ENCODE measurements around the gene DNAJA3. TPM values are rescaled to one million over a fixed set of nuclear protein-coding genes. Genes with fewer than 3 reads are reported as not detected.
A peak's percentile ranks its signal among the peaks of the same experiment; 100 is the strongest.

Gene DNAJA3
- total and polyA plus RNA-seq, 2 of the 4 experiments (the other 2 are of a cell fraction) = 38.0 to 40.2 TPM

- H3K56ac ChIP-seq (ENCODE audit: extremely low read depth, insufficient read depth, low read length) = no peak overlapping the region
- CTCF ChIA-PET = interaction anchor here (0.5 kb wide), 1 partner anchor 110 kb away, joined by 3 read pairs; no protein-coding TSS in a partner anchor
- no peak overlapping the region for H3K4ac ChIP-seq (ENCODE audit: low read depth, low read length)
- H2BK20ac ChIP-seq (ENCODE audit: low read depth, low read length) = no peak overlapping the region
- ATAC-seq (ENCODE audit: low read depth) (no peak), DNase-seq (no peak)
- H3K14ac ChIP-seq (replicated peaks; ENCODE audit: low read depth, low read length) = no peak overlapping the region
- no peak overlapping the region for H4K8ac ChIP-seq (ENCODE audit: low read depth in 2 of 2, low read length in 2 of 2)
- H2BK5ac ChIP-seq (ENCODE audit: low read depth, low read length, poor library complexity, severe bottlenecking) = no peak overlapping the region
- H2AK9ac ChIP-seq (replicated peaks; ENCODE audit: low read depth, low read length, poor library complexity) = peak overlapping the region; percentile 78
- no peaks in the 10 kb centered on the region for H3K27me3 ChIP-seq (ENCODE audit: control insufficient read depth, insufficient read depth, low read length)
- H4K20me1 ChIP-seq (ENCODE audit: insufficient read depth, low read length) = peaks cover 98% of the 10 kb centered on the region
- H3K9me3 ChIP-seq (ENCODE audit: control insufficient read depth, insufficient read depth, low read length) = no peaks in the 10 kb centered on the region
- no TSS peak for BruUV-seq (replicated peaks)
- POLR2A ChIA-PET (ENCODE audit: unreplicated experiment) = no interaction called here
- no peak overlapping the region for H4K5ac ChIP-seq (ENCODE audit: low read depth, low read length)
- dilution Hi-C loops (cut with HindIII; ENCODE audit: low sequenced_read_pairs, unreplicated experiment) = no loop called here
- no peak overlapping the region for H3K18ac ChIP-seq (ENCODE audit: low read depth, low read length)
- intact Hi-C loops (cut with micrococcal nuclease) = no loop called here
- in situ Hi-C loops (cut with MboI; ENCODE audit: low sequenced_read_pairs) = no loop called here
- peaks cover 32% of the 10 kb centered on the region for H3K4me1 ChIP-seq (ENCODE audit: control insufficient read depth, insufficient read depth, low read length)
- peaks cover 66% of the 10 kb centered on the region for H3K36me3 ChIP-seq (ENCODE audit: control insufficient read depth, insufficient read depth, low read length)
- no peak overlapping the region for H2BK120ac ChIP-seq (ENCODE audit: low read depth, low read length)
- no peak overlapping the region for H3K4me3 ChIP-seq (ENCODE audit: insufficient read depth, low read depth, low read length)
- H4K91ac ChIP-seq (ENCODE audit: insufficient read depth, low read depth, low read length) = no peak overlapping the region
- no peak overlapping the region for H3K9ac ChIP-seq (ENCODE audit: low read depth, low read length)
- H3K27ac ChIP-seq (ENCODE audit: insufficient read depth, low read length) = no peak overlapping the region
- peak overlapping the region; percentile 7; the same call in 1 of the 2 replicates for H2AK5ac ChIP-seq (ENCODE audit: low read depth, low read length)
- no peak overlapping the region for H2BK15ac ChIP-seq (ENCODE audit: low read depth, low read length)
- WGBS, 2 experiments (ENCODE audit: extremely low coverage in 2 of 2, insufficient read length in 1 of 2) = 72% methylated on average over 10 of the region's 26 CpGs; no CpG with 5 or more reads in 1 of the 2 experiments
- no peak overlapping the region for H3K4me2 ChIP-seq (ENCODE audit: low read depth, low read length)
- H3K79me1 ChIP-seq (ENCODE audit: low read depth in 1 of 2, low read length in 2 of 2) = peaks cover 0 to 88% of the 10 kb centered on the region in 2 experiments; a peak in 3 of 4 replicates
- no peak overlapping the region for H3K23ac ChIP-seq (ENCODE audit: low read depth, low read length)
- peak overlapping the region; percentile 51 for H2AFZ ChIP-seq (replicated peaks; ENCODE audit: low read length, poor library complexity)
- peaks cover 6% of the 10 kb centered on the region for H3K9me1 ChIP-seq (ENCODE audit: insufficient read depth, low read length)
- no peak for TF ChIP-seq ELK1 (IDR thresholded peaks at IDR 0.05; ENCODE audit: borderline replicate concordance, low read depth, low read length)
- TF ChIP-seq, protein P1, sequence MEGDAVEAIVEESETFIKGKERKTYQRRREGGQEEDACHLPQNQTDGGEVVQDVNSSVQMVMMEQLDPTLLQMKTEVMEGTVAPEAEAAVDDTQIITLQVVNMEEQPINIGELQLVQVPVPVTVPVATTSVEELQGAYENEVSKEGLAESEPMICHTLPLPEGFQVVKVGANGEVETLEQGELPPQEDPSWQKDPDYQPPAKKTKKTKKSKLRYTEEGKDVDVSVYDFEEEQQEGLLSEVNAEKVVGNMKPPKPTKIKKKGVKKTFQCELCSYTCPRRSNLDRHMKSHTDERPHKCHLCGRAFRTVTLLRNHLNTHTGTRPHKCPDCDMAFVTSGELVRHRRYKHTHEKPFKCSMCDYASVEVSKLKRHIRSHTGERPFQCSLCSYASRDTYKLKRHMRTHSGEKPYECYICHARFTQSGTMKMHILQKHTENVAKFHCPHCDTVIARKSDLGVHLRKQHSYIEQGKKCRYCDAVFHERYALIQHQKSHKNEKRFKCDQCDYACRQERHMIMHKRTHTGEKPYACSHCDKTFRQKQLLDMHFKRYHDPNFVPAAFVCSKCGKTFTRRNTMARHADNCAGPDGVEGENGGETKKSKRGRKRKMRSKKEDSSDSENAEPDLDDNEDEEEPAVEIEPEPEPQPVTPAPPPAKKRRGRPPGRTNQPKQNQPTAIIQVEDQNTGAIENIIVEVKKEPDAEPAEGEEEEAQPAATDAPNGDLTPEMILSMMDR (conservative IDR thresholded peaks at IDR 0.05; ENCODE audit: low read depth, low read length) = no peak
- no peak for TF ChIP-seq BHLHE40 (IDR thresholded peaks at IDR 0.05; ENCODE audit: low read depth, low read length)
- no peak for TF ChIP-seq RCOR1 (IDR thresholded peaks at IDR 0.05; ENCODE audit: insufficient replicate concordance, low read length)
- TF ChIP-seq RAD21 (IDR thresholded peaks at IDR 0.05; ENCODE audit: low read length) = no peak
- TF ChIP-seq NFE2L2 (IDR thresholded peaks at IDR 0.05; ENCODE audit: low read depth, low read length) = no peak
- no peak for TF ChIP-seq POLR2A (IDR thresholded peaks at IDR 0.05; ENCODE audit: low read depth, low read length)
- no peak for TF ChIP-seq USF2 (IDR thresholded peaks at IDR 0.05; ENCODE audit: low read depth, low read length)
- TF ChIP-seq MAFK (IDR thresholded peaks at IDR 0.05; ENCODE audit: low read depth, low read length) = no peak
- TF ChIP-seq RFX5 (IDR thresholded peaks at IDR 0.05; ENCODE audit: low read depth, low read length) = no peak
- no peak for TF ChIP-seq MAZ (IDR thresholded peaks at IDR 0.05; ENCODE audit: borderline replicate concordance, low read depth, low read length)
- TF ChIP-seq FOS (IDR thresholded peaks at IDR 0.05; ENCODE audit: low read depth, low read length) = no peak
- no peak for TF ChIP-seq SMC3 (IDR thresholded peaks at IDR 0.05; ENCODE audit: low read depth, low read length)
- no peak for TF ChIP-seq MXI1 (IDR thresholded peaks at IDR 0.05; ENCODE audit: borderline replicate concordance, low read depth, low read length)
These were observed 45.3 kb upstream of the DNAJA3 start for GRCh38 chr16:4380119-4381063.
